Endothelial cell of umbilical vein (primary cell): ENCODE results near the gene DCDC1. TPM values are rescaled to one million over a fixed set of nuclear protein-coding genes. Genes with fewer than 3 reads are reported as not detected.

Experiments
- BruUV-seq: library from RNA; stranded (reverse); fragments of 400-500 nt; replicated peaks from 2 replicates; lab custom pipeline; 2021; lab: Mats Ljungman, UMichigan
- CTCF ChIA-PET: fragments of 300-600, 350-600 bp; sonication (Branson Sonifier 250); formaldehyde crosslinking; loops from one replicate; lab custom pipeline; 2021; ENCODE audit warnings: antibody characterized with exemption, inconsistent platforms; lab: Charles Lee
- POLR2A ChIA-PET: fragments of 300-600, 350-600 bp; sonication (Branson Sonifier 250); formaldehyde crosslinking; loops from one replicate; lab custom pipeline; 2021; ENCODE audit warnings: antibody characterized with exemption, inconsistent platforms; lab: Charles Lee
- DNase-seq: peaks from one replicate; pipeline ENCODE4 v3.0.0-alpha.2; 2011; ENCODE audit warnings: low read depth, low spot score
- FAIRE-seq: peaks from 2 replicates; lab custom pipeline; 2011; peaks lifted over from hg19 to GRCh38; lab: Jason Lieb, UNC
- H2AFZ ChIP-seq: 2 replicates; pipeline ENCODE4 v1.6.0; 2012; ENCODE audit warnings: low read depth, low read length, control low read depth, inconsistent platforms
- H3K27ac ChIP-seq: 2 replicates; pipeline ENCODE4 v1.5.1; 2011; ENCODE audit warnings: low read depth, mild to moderate bottlenecking, control low read depth, low read length, moderate library complexity; ENCODE audit not compliant: insufficient read depth
- H3K27me3 ChIP-seq, 2 experiments: 2 replicates each; pipeline versions ENCODE4 v1.6.0 to v1.6.1; 2011; ENCODE audit warnings: low read length in 2 of 2, mixed read lengths in 1 of 2; ENCODE audit not compliant: control insufficient read depth in 2 of 2, insufficient read depth in 2 of 2
- H3K36me3 ChIP-seq, 2 experiments: 2 replicates in 1 of 2; 3 replicates in 1 of 2; pipeline ENCODE4 v1.5.1; 2011; ENCODE audit warnings: low read length in 2 of 2, mild to moderate bottlenecking in 1 of 2, moderate library complexity in 1 of 2; ENCODE audit not compliant: control insufficient read depth in 2 of 2, insufficient read depth in 2 of 2; ENCODE audit errors: extremely low read depth in 1 of 2
- H3K4me1 ChIP-seq: 3 replicates; pipeline ENCODE4 v1.5.1; 2011; ENCODE audit warnings: mild to moderate bottlenecking, low read length; ENCODE audit not compliant: control insufficient read depth, insufficient read depth; ENCODE audit errors: extremely low read depth
- H3K4me2 ChIP-seq: 2 replicates; pipeline ENCODE4 v1.6.1; 2011; ENCODE audit warnings: low read length, control low read depth, mixed read lengths; ENCODE audit not compliant: insufficient read depth
- H3K4me3 ChIP-seq, 3 experiments: fragments of 200-600 bp in 1 of 3; sonication (generic), shearing (Covaris generic) in 1 of 3; replicated peaks in 1 of 3; 2 replicates each; pipeline ENCODE4 v1.5.1; 2011 to 2016; ENCODE audit warnings: control low read depth in 3 of 3, low read length in 3 of 3, mild to moderate bottlenecking in 2 of 3, inconsistent platforms in 1 of 3, low read depth in 1 of 3, moderate library complexity in 1 of 3; ENCODE audit not compliant: insufficient read depth in 1 of 3
- H3K79me2 ChIP-seq: 2 replicates; pipeline ENCODE4 v1.6.0; 2012; ENCODE audit warnings: low read length, inconsistent platforms; ENCODE audit not compliant: control insufficient read depth, insufficient read depth
- H3K9ac ChIP-seq: replicated peaks from 2 replicates; pipeline ENCODE3; 2011; ENCODE audit warnings: low read length, control low read depth; ENCODE audit not compliant: insufficient read depth; ENCODE audit errors: extremely low read depth
- H3K9me1 ChIP-seq: replicated peaks from 3 replicates; pipeline ENCODE4 v1.6.0; 2011; ENCODE audit warnings: mild to moderate bottlenecking, low read length; ENCODE audit not compliant: control insufficient read depth, insufficient read depth; ENCODE audit errors: extremely low read depth
- H3K9me3 ChIP-seq: replicated peaks from 2 replicates; pipeline ENCODE4 v1.5.1; 2012; ENCODE audit warnings: low read length, inconsistent platforms; ENCODE audit not compliant: control insufficient read depth, insufficient read depth
- H4K20me1 ChIP-seq: replicated peaks from 2 replicates; pipeline ENCODE3; 2011; ENCODE audit warnings: mild to moderate bottlenecking, low read length; ENCODE audit not compliant: control insufficient read depth, insufficient read depth; ENCODE audit errors: extremely low read depth
- CTCF ChIP-seq, 2 donors: IDR thresholded peaks; 1 replicate in 1 of 2; 2 replicates in 1 of 2; pipeline ENCODE4 v1.5.1; 2011; ENCODE audit warnings: low read length in 2 of 2, mild to moderate bottlenecking in 2 of 2, moderate library complexity in 2 of 2, control low read depth in 1 of 2, inconsistent platforms in 1 of 2, low read depth in 1 of 2; ENCODE audit not compliant: insufficient read depth in 1 of 2; ENCODE audit errors: extremely low read depth in 1 of 2
- EZH2 ChIP-seq: IDR thresholded peaks from 2 replicates; pipeline ENCODE4 v1.6.1; 2012; ENCODE audit warnings: borderline replicate concordance, low read depth, mild to moderate bottlenecking, moderate library complexity, low read length, inconsistent platforms; ENCODE audit not compliant: severe bottlenecking
- FOS ChIP-seq: IDR thresholded peaks from 2 replicates; pipeline ENCODE4 v1.6.1; 2011; ENCODE audit warnings: mild to moderate bottlenecking, low read length, moderate library complexity, borderline replicate concordance; ENCODE audit not compliant: insufficient read depth
- GATA2 ChIP-seq: IDR thresholded peaks from 2 replicates; pipeline ENCODE4 v1.7.0; 2011; ENCODE audit warnings: low read depth, mild to moderate bottlenecking, moderate library complexity, mixed read lengths, low read length; ENCODE audit not compliant: insufficient read length, insufficient read depth
- JUN ChIP-seq: IDR thresholded peaks from 2 replicates; pipeline ENCODE4 v1.6.1; 2011; ENCODE audit warnings: borderline replicate concordance, low read depth; ENCODE audit not compliant: insufficient read length, insufficient read depth
- MYC ChIP-seq: IDR thresholded peaks from one replicate; pipeline ENCODE4 v1.6.1; 2011; ENCODE audit warnings: mild to moderate bottlenecking, low read depth, low read length
- POLR2A ChIP-seq: IDR thresholded peaks from 2 replicates; pipeline ENCODE4 v1.6.1; 2012; ENCODE audit warnings: low read depth, mild to moderate bottlenecking, control low read depth, low read length
- POLR2AphosphoS5 ChIP-seq: IDR thresholded peaks from 2 replicates; pipeline ENCODE4 v1.6.1; 2012; ENCODE audit warnings: low read depth, mild to moderate bottlenecking, control low read depth, low read length, moderate library complexity; ENCODE audit not compliant: insufficient read depth
- dilution Hi-C: fragments of 300-500 bp; cut with MboI; formaldehyde crosslinking; loops from one replicate; pipeline ENCODE4 v1.15.0; 2019; ENCODE audit warnings: low sequenced_read_pairs; ENCODE audit not compliant: extremely low pct_ligation_motif_present
- intact Hi-C: fragments of 100-400 bp; cut with micrococcal nuclease; formaldehyde crosslinking; loops from one replicate; pipeline ENCODE4 v1.10.0; 2022
- polyA plus RNA-seq, 4 experiments: library from polyadenylated mRNA; depleted of rRNA in 3 of 4; stranded (reverse) in 3 of 4; unstranded in 1 of 4; fragments of >200 nt; gene quantifications; 2 replicates each; pipeline versions ENCODE4 v1.2.1 to v1.2.3, GENCODE V29; 2011 to 2012; ENCODE audit warnings: missing spikeins in 1 of 4
- total RNA-seq: library from RNA; stranded (reverse); gene quantifications from 2 replicates; pipeline ENCODE4 v1.2.3, GENCODE V29; 2021
- TF ChIP-seq, protein P1 (sequence below): IDR thresholded peaks from 2 replicates; pipeline ENCODE4 v1.6.1; 2011; ENCODE audit not compliant: insufficient read depth, insufficient read length

DCDC1 gene
- total and polyA plus RNA-seq, 2 donors (not counting 3 experiments of a cell fraction or from before 2014, with no cell fraction given) = 0.04 TPM; not detected in 1

DNA sequence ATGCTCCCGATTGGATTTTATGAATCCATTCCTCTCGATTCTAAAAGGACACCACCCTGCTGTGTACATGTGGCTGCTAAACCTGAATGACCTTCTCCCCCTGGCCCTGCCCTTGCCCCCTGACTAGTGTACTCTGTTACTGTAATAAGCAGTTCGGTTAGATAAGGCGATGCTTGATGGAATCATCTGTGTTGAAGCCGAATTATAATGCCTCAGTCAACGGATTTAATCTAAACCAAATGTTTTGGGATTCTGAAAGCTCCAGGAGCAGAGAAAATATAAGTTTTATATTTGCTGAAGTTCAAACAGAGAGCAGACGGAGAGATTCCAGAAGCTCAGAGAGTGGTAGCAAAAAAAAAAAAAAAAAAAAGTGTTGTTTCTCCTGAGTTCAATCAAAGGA, 508.0 kb downstream of the DCDC1 start:
- Histone ChIP-seq H3K4me3 (no peak overlapping the region), H3K27me3 (no peaks in the 10 kb centered on the region), H3K79me2 (no peaks in the 10 kb centered on the region), H3K9me3 (no peaks in the 10 kb centered on the region), H3K4me1 (no peaks in the 10 kb centered on the region), H3K4me2 (no peak overlapping the region), H3K9ac (no peak overlapping the region), H4K20me1 (no peaks in the 10 kb centered on the region), H3K27ac (no peak overlapping the region), H2AFZ (no peak overlapping the region), H3K9me1 (no peaks in the 10 kb centered on the region), H3K36me3 (no peaks in the 10 kb centered on the region)
- CTCF ChIA-PET = no interaction called here
- no TSS peak for BruUV-seq
- DNase-seq = no peak
- intact Hi-C loops = no loop called here
- no peak for FAIRE-seq
- dilution Hi-C loops = no loop called here
- POLR2A ChIA-PET = no interaction called here
- TF ChIP-seq JUN (no peak), MYC (no peak), EZH2 (no peak), POLR2AphosphoS5 (no peak), CTCF (IDR thresholded peaks at IDR 0.05; ENCODE audit: extremely low read depth in 1 of 2, insufficient read depth in 1 of 2, low read depth in 1 of 2, low read length in 2 of 2) (no peak), GATA2 (no peak), POLR2A (no peak), FOS (no peak)
- TF ChIP-seq, protein P1, sequence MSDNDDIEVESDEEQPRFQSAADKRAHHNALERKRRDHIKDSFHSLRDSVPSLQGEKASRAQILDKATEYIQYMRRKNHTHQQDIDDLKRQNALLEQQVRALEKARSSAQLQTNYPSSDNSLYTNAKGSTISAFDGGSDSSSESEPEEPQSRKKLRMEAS = no peak
